K562 (cell line): ENCODE data around the gene ACSF2.

Experiments
- L3MBTL2 ChIP-seq: fragments of 450-650 bp; IDR thresholded peaks from 2 replicates; pipeline ENCODE4 v1.6.1; 2016; ENCODE audit warnings: mild to moderate bottlenecking, moderate library complexity
- NR3C1 ChIP-seq: sonication (generic); formaldehyde crosslinking; IDR thresholded peaks from 2 replicates; pipeline ENCODE4 v1.8.1; 2022; ENCODE audit warnings: missing genetic modification reagents
- ZSCAN29 ChIP-seq: fragments of 450-650 bp; IDR thresholded peaks from 2 replicates; pipeline ENCODE4 v1.6.1; 2017
- TF ChIP-seq, protein P1 (sequence below): fragments of 250-450 bp; sonication (Bioruptor Pico); IDR thresholded peaks from 2 replicates; pipeline ENCODE4 v1.8.0; 2021; ENCODE audit warnings: moderate library complexity, mild to moderate bottlenecking, inconsistent platforms

DNA sequence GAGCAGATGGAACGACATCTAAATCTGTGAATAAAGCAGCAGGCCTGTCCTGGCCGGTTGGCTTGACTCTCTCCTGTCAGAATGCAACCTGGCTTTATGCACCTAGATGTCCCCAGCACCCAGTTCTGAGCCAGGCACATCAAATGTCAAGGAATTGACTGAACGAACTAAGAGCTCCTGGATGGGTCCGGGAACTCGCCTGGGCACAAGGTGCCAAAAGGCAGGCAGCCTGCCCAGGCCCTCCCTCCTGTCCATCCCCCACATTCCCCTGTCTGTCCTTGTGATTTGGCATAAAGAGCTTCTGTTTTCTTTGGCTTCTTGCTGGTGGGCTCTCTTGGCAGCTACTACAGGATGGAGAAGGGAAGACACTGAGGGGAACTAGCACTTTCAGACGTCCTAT, 48.5 kb downstream of the ACSF2 start:
- TF ChIP-seq, protein P1, sequence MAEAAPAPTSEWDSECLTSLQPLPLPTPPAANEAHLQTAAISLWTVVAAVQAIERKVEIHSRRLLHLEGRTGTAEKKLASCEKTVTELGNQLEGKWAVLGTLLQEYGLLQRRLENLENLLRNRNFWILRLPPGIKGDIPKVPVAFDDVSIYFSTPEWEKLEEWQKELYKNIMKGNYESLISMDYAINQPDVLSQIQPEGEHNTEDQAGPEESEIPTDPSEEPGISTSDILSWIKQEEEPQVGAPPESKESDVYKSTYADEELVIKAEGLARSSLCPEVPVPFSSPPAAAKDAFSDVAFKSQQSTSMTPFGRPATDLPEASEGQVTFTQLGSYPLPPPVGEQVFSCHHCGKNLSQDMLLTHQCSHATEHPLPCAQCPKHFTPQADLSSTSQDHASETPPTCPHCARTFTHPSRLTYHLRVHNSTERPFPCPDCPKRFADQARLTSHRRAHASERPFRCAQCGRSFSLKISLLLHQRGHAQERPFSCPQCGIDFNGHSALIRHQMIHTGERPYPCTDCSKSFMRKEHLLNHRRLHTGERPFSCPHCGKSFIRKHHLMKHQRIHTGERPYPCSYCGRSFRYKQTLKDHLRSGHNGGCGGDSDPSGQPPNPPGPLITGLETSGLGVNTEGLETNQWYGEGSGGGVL (CRISPR knock-in tag): no peak
- TF ChIP-seq L3MBTL2 (no peak), NR3C1 (CRISPR knock-in tag) (no peak), ZSCAN29 (no peak)
